H1 (cell line): Measurements from ENCODE around the gene DGKZ. TPM values are rescaled to one million over a fixed set of nuclear protein-coding genes. Genes with fewer than 3 reads are reported as not detected.

Source experiments
- CTCF ChIA-PET: fragments of 300-600 bp; sonication (Branson Sonifier 250); formaldehyde crosslinking; loops from one replicate; lab custom pipeline; 2021; ENCODE audit not compliant: partially characterized antibody; lab: Charles Lee
- POLR2A ChIA-PET: fragments of 300-600 bp; sonication (Branson Sonifier 250); formaldehyde crosslinking; loops from one replicate; lab custom pipeline; 2021; ENCODE audit warnings: inconsistent platforms; ENCODE audit not compliant: partially characterized antibody; lab: Charles Lee
- DNase-seq, 2 experiments: peaks; one replicate each; pipeline versions ENCODE4 v3.0.0 to v3.0.0-alpha.2; 2010 to 2022; ENCODE audit warnings: low spot score in 2 of 2, low read depth in 1 of 2, mixed read lengths in 1 of 2
- FAIRE-seq: peaks from 2 replicates; lab custom pipeline; 2011; peaks lifted over from hg19 to GRCh38; lab: Jason Lieb, UNC
- H2AFZ ChIP-seq: 2 replicates; pipeline ENCODE4 v1.8.1; 2012; ENCODE audit warnings: low read length, inconsistent platforms
- H2AK5ac ChIP-seq: 2 replicates; pipeline ENCODE4 v1.6.1; 2013; ENCODE audit warnings: low read depth, low read length
- H2BK120ac ChIP-seq: replicated peaks from 2 replicates; pipeline ENCODE3; 2013; ENCODE audit warnings: low read depth, low read length, inconsistent platforms
- H2BK12ac ChIP-seq: 2 replicates; pipeline ENCODE4 v1.6.1; 2013; ENCODE audit warnings: low read depth, low read length
- H2BK15ac ChIP-seq: 2 replicates; pipeline ENCODE4 v1.6.1; 2013; ENCODE audit warnings: low read length
- H2BK20ac ChIP-seq: 2 replicates; pipeline ENCODE4 v1.6.1; 2013; ENCODE audit warnings: low read length
- H2BK5ac ChIP-seq: 2 replicates; pipeline ENCODE4 v1.6.1; 2013; ENCODE audit warnings: low read depth, low read length
- H3K14ac ChIP-seq: 2 replicates; pipeline ENCODE4 v1.6.1; 2013; ENCODE audit warnings: inconsistent platforms; ENCODE audit not compliant: insufficient read length
- H3K18ac ChIP-seq: 2 replicates; pipeline ENCODE4 v1.6.1; 2013; ENCODE audit warnings: low read length; ENCODE audit errors: extremely low read depth
- H3K23ac ChIP-seq: 2 replicates; pipeline ENCODE4 v1.6.1; 2013; ENCODE audit warnings: inconsistent platforms; ENCODE audit not compliant: insufficient read length
- H3K23me2 ChIP-seq: 2 replicates; pipeline ENCODE4 v1.6.1; 2013; ENCODE audit warnings: low read depth, low read length
- H3K27ac ChIP-seq: 2 replicates; pipeline ENCODE4 v1.6.1; 2011; ENCODE audit warnings: low read depth, low read length, inconsistent platforms
- H3K27me3 ChIP-seq, 4 experiments: replicated peaks in 1 of 4; 1 replicate in 1 of 4; 2 replicates in 3 of 4; pipeline versions ENCODE4 v1.6.1 to v1.8.1; 2011 to 2013; ENCODE audit warnings: low read length in 3 of 4, mild to moderate bottlenecking in 3 of 4, inconsistent platforms in 2 of 4, mixed read lengths in 2 of 4, moderate library complexity in 1 of 4; ENCODE audit not compliant: control insufficient read depth in 3 of 4, insufficient read depth in 3 of 4; ENCODE audit errors: extremely low read depth in 1 of 4
- H3K36me3 ChIP-seq, 4 experiments: 2 replicates each; pipeline versions ENCODE4 v1.6.1 to v1.8.1; 2011 to 2013; ENCODE audit warnings: mild to moderate bottlenecking in 4 of 4, low read length in 3 of 4, moderate library complexity in 2 of 4, control low read depth in 1 of 4, inconsistent platforms in 1 of 4; ENCODE audit not compliant: insufficient read depth in 4 of 4, control insufficient read depth in 2 of 4
- H3K4ac ChIP-seq: replicated peaks from 2 replicates; pipeline ENCODE3; 2013; ENCODE audit warnings: low read length, low read depth, mixed read lengths, inconsistent platforms; ENCODE audit not compliant: insufficient read length
- H3K4me1 ChIP-seq, 4 experiments: replicated peaks in 1 of 4; 1 replicate in 1 of 4; 2 replicates in 3 of 4; pipeline versions ENCODE4 v1.6.1 to v1.8.1; 2011 to 2013; ENCODE audit warnings: low read length in 3 of 4, inconsistent platforms in 2 of 4, mixed read lengths in 1 of 4; ENCODE audit not compliant: insufficient read depth in 4 of 4, control insufficient read depth in 3 of 4
- H3K4me2 ChIP-seq, 2 experiments: 2 replicates each; pipeline versions ENCODE4 v1.6.1 to v1.8.1; 2011 to 2013; ENCODE audit warnings: low read depth in 2 of 2, low read length in 2 of 2, control low read depth in 1 of 2, inconsistent platforms in 1 of 2, mild to moderate bottlenecking in 1 of 2; ENCODE audit not compliant: insufficient read depth in 1 of 2
- H3K4me3 ChIP-seq, 4 experiments: fragments of 200-600, 300-600 bp in 1 of 4; sonication (generic), shearing (Covaris generic), sonication (Bioruptor Twin) in 1 of 4; 2 replicates each; pipeline versions ENCODE4 v1.5.1 to v1.8.1; 2011 to 2016; ENCODE audit warnings: low read length in 4 of 4, low read depth in 3 of 4, control low read depth in 2 of 4, inconsistent platforms in 2 of 4, mild to moderate bottlenecking in 2 of 4, mixed read lengths in 1 of 4, moderate library complexity in 1 of 4; ENCODE audit not compliant: insufficient read depth in 2 of 4; ENCODE audit errors: extremely low read depth in 1 of 4
- H3K56ac ChIP-seq: replicated peaks from 2 replicates; pipeline ENCODE3; 2013; ENCODE audit warnings: low read depth, mild to moderate bottlenecking, mixed read lengths, low read length, inconsistent platforms; ENCODE audit not compliant: insufficient read length
- H3K79me1 ChIP-seq: 2 replicates; pipeline ENCODE4 v1.6.1; 2013; ENCODE audit warnings: low read depth, low read length, control low read depth
- H3K79me2 ChIP-seq, 2 experiments: 2 replicates each; pipeline versions ENCODE4 v1.6.1 to v1.8.1; 2012 to 2013; ENCODE audit warnings: low read length in 2 of 2, mild to moderate bottlenecking in 2 of 2, inconsistent platforms in 1 of 2; ENCODE audit not compliant: insufficient read depth in 2 of 2, control insufficient read depth in 1 of 2
- H3K9ac ChIP-seq, 4 experiments: replicated peaks in 1 of 4; 1 replicate in 1 of 4; 2 replicates in 3 of 4; pipeline versions ENCODE4 v1.6.1 to v1.8.1; 2011 to 2013; ENCODE audit warnings: low read depth in 3 of 4, low read length in 3 of 4, control low read depth in 2 of 4, mild to moderate bottlenecking in 2 of 4, moderate library complexity in 2 of 4, inconsistent platforms in 1 of 4; ENCODE audit errors: extremely low read depth in 1 of 4
- H3K9me3 ChIP-seq, 2 experiments: 2 replicates each; pipeline versions ENCODE4 v1.6.1 to v1.8.1; 2012 to 2013; ENCODE audit warnings: mild to moderate bottlenecking in 2 of 2, moderate library complexity in 2 of 2, control low read depth in 1 of 2, inconsistent platforms in 1 of 2, low read depth in 1 of 2, low read length in 1 of 2, mixed read lengths in 1 of 2; ENCODE audit not compliant: insufficient read depth in 2 of 2
- H4K20me1 ChIP-seq, 2 experiments: replicated peaks in 1 of 2; 2 replicates each; pipeline versions ENCODE3 to v1.8.1; 2011 to 2013; ENCODE audit warnings: inconsistent platforms in 2 of 2, low read length in 2 of 2, mild to moderate bottlenecking in 1 of 2; ENCODE audit not compliant: insufficient read depth in 2 of 2, control insufficient read depth in 1 of 2
- H4K5ac ChIP-seq: 2 replicates; pipeline ENCODE4 v1.6.1; 2013; ENCODE audit warnings: low read length, low read depth, mixed read lengths, inconsistent platforms; ENCODE audit not compliant: insufficient read length
- H4K8ac ChIP-seq: 2 replicates; pipeline ENCODE4 v1.8.0; 2013; ENCODE audit warnings: mild to moderate bottlenecking, moderate library complexity, low read length, inconsistent platforms; ENCODE audit not compliant: insufficient read depth; ENCODE audit errors: extremely low read depth
- H4K91ac ChIP-seq: replicated peaks from 2 replicates; pipeline ENCODE3; 2013; ENCODE audit warnings: low read length, mixed read lengths, inconsistent platforms; ENCODE audit not compliant: insufficient read length
- EZH2 ChIP-seq: fragments of 200-600 bp; sonication (generic); IDR thresholded peaks from 2 replicates; pipeline ENCODE4 v1.7.1; 2012; ENCODE audit warnings: low read depth, mild to moderate bottlenecking, moderate library complexity, low read length, inconsistent platforms; ENCODE audit not compliant: severe bottlenecking
- HDAC6 ChIP-seq: IDR thresholded peaks from one replicate; pipeline ENCODE4 v1.7.1; 2012; ENCODE audit warnings: low read depth, mild to moderate bottlenecking, inconsistent platforms, low read length, moderate library complexity
- KDM1A ChIP-seq: fragments of 200-600, 300-600 bp; sonication (generic); IDR thresholded peaks from 2 replicates; pipeline ENCODE4 v1.7.1; 2016; ENCODE audit warnings: mild to moderate bottlenecking, low read length, borderline replicate concordance
- KDM5A ChIP-seq: fragments of 200-600 bp; IDR thresholded peaks from 2 replicates; pipeline ENCODE4 v1.7.1; 2012; ENCODE audit warnings: mild to moderate bottlenecking, low read length, inconsistent platforms, mixed read lengths
- NRF1 ChIP-seq: IDR thresholded peaks from 2 replicates; pipeline ENCODE4 v1.6.1; 2011; ENCODE audit warnings: mild to moderate bottlenecking, low read depth, low read length, improper control_type of control experiment
- POLR2A ChIP-seq, 2 experiments: IDR thresholded peaks; 1 replicate in 1 of 2; 2 replicates in 1 of 2; pipeline ENCODE4 v1.6.1; 2011; ENCODE audit warnings: low read depth in 2 of 2, low read length in 2 of 2, mild to moderate bottlenecking in 2 of 2; ENCODE audit errors: control extremely low read depth in 1 of 2
- RAD21 ChIP-seq, 2 experiments: IDR thresholded peaks in 1 of 2; conservative IDR thresholded peaks in 1 of 2; 2 replicates each; pipeline ENCODE4 v1.6.1; 2011; ENCODE audit warnings: low read depth in 2 of 2, low read length in 2 of 2, improper control_type of control experiment in 1 of 2, inconsistent platforms in 1 of 2, mild to moderate bottlenecking in 1 of 2, moderate library complexity in 1 of 2
- RBBP5 ChIP-seq: IDR thresholded peaks from 2 replicates; pipeline ENCODE4 v1.7.1; 2012; ENCODE audit warnings: low read depth, mild to moderate bottlenecking, inconsistent platforms, low read length, moderate library complexity, borderline replicate concordance
- RFX5 ChIP-seq: IDR thresholded peaks from 2 replicates; pipeline ENCODE4 v1.6.1; 2011; ENCODE audit warnings: low read depth, low read length, improper control_type of control experiment, borderline replicate concordance
- SP4 ChIP-seq: IDR thresholded peaks from 2 replicates; pipeline ENCODE4 v1.6.1; 2012; ENCODE audit warnings: low read length, inconsistent platforms
- WGBS, 2 experiments: shearing (Covaris generic) in 1 of 2; methylation state at CpG; one replicate each; pipeline versions ENCODE4 v1.1.6 to v1.1.7; 2013 to 2015; ENCODE audit warnings: low lambda C conversion rate in 2 of 2, mixed read lengths in 2 of 2, inconsistent platforms in 1 of 2, low coverage in 1 of 2, missing lambda C conversion rate in 1 of 2; ENCODE audit not compliant: insufficient replicate concordance in 2 of 2, insufficient coverage in 1 of 2, insufficient read length in 1 of 2; ENCODE audit errors: extremely low coverage in 1 of 2, missing lambda C conversion rate in 1 of 2; 5-methylcytosine and 5-hydroxymethylcytosine counted together
- polyA plus RNA-seq, 7 experiments: library from polyadenylated mRNA; depleted of rRNA in 3 of 7; stranded (reverse) in 5 of 7; unstranded in 2 of 7; fragments of >200 nt in 5 of 7; fragments of 200-250 nt in 2 of 7; gene quantifications; 1 replicate in 5 of 7; 2 replicates in 1 of 7; 4 replicates in 1 of 7; pipeline versions ENCODE4 v1.2.1 to v1.2.3, GENCODE V29; 2011 to 2013; ENCODE audit warnings: missing spikeins in 2 of 7, mixed read lengths in 2 of 7
- total RNA-seq: library from RNA; stranded (reverse); fragmentation: NEBNext Ultra II Directional; extraction: Animal tissue kit (Norgen Biotek cat#: 25700); gene quantifications from 2 replicates; pipeline ENCODE4 v1.2.1, GENCODE V29; 2021

The DGKZ gene
- total and polyA plus RNA-seq, 2 of the 8 experiments (the other 6 are each of a cell fraction or from before 2014, with no cell fraction given): 84.4 to 184 TPM

GRCh38 chr11:46332568-46333393 lies 14.5 kb upstream of the DGKZ start:
- no peak overlapping the region for H3K14ac ChIP-seq
- no peak overlapping the region for H3K18ac ChIP-seq
- no peak overlapping the region for H4K91ac ChIP-seq
- no peak overlapping the region; the same call in none of the 2 replicates for H4K8ac ChIP-seq
- H2BK12ac ChIP-seq: no peak overlapping the region
- H2BK20ac ChIP-seq: no peak overlapping the region
- no peaks in the 10 kb centered on the region for H3K79me1 ChIP-seq
- H3K23ac ChIP-seq: no peak overlapping the region
- no peak overlapping the region for H3K56ac ChIP-seq
- FAIRE-seq (no peak), DNase-seq (peak in 1 of 2 experiments; percentile 72)
- H2AFZ ChIP-seq: no peak overlapping the region
- no peak overlapping the region for H2BK120ac ChIP-seq
- H2BK5ac ChIP-seq: no peak overlapping the region
- POLR2A ChIA-PET: interaction anchor here (1.2 to 3.2 kb wide), 6 partner anchors 14 to 89 kb away, joined by 3 to 15 read pairs (median 6); no protein-coding TSS in a partner anchor
- peak overlapping the region; percentile 44 to 62 (median 55) for H3K4me3 ChIP-seq
- no peak overlapping the region for H3K4ac ChIP-seq
- peaks cover 8% of the 10 kb centered on the region; the same call in 1 of the 2 replicates for H3K23me2 ChIP-seq
- no peak overlapping the region for H2AK5ac ChIP-seq
- peaks cover 5 to 46% (median 31%) of the 10 kb centered on the region in 4 experiments for H3K4me1 ChIP-seq
- CTCF ChIA-PET: interaction anchor here (1.0 to 42.5 kb wide), 5 partner anchors 18 to 197 kb away, joined by 3 to 1004 read pairs (median 4); partner anchors contain the start of genes DGKZ and MDK
- H3K36me3 ChIP-seq: no peaks in the 10 kb centered on the region
- H2BK15ac ChIP-seq: no peak overlapping the region
- 2% methylated on average over 42 of the region's 99 CpGs; no CpG with 5 or more reads in 1 of the 2 experiments for WGBS, 2 experiments
- H4K5ac ChIP-seq: no peak overlapping the region
- no peaks in the 10 kb centered on the region for H4K20me1 ChIP-seq
- H3K9ac ChIP-seq: peak overlapping the region in 1 of 4 experiments; percentile 71; a peak in 1 of 7 replicates
- H3K79me2 ChIP-seq: no peaks in the 10 kb centered on the region
- no peak overlapping the region for H3K27ac ChIP-seq
- no peaks in the 10 kb centered on the region for H3K9me3 ChIP-seq
- H3K4me2 ChIP-seq: peak overlapping the region; percentile 62 to 79
- peaks cover 14 to 44% (median 39%) of the 10 kb centered on the region in 4 experiments for H3K27me3 ChIP-seq
- TF ChIP-seq HDAC6 (no peak), KDM5A (no peak), POLR2A (IDR thresholded peaks at IDR 0.05; ENCODE audit: control extremely low read depth in 1 of 2, low read depth in 2 of 2, low read length in 2 of 2) (no peak), RAD21 (IDR thresholded peaks at IDR 0.05 in 1 of 2, conservative IDR thresholded peaks at IDR 0.05 in 1 of 2; ENCODE audit: low read depth in 2 of 2, low read length in 2 of 2) (no peak), RBBP5 (peak; percentile 66; the same call in 1 of the 2 replicates), SP4 (no peak), EZH2 (peak; percentile 49), KDM1A (no peak), NRF1 (no peak), RFX5 (no peak)
